SK-N-SH (cell line): ENCODE data around the gene UST.

Source experiments
- POLR2AphosphoS5 ChIP-seq: IDR thresholded peaks from 2 replicates; pipeline ENCODE4 v1.6.1; 2012; ENCODE audit warnings: low read depth, low read length
- RFX5 ChIP-seq: IDR thresholded peaks from 2 replicates; pipeline ENCODE4 v1.6.1; 2012; ENCODE audit warnings: mild to moderate bottlenecking, improper control_type of control experiment, low read length

DNA sequence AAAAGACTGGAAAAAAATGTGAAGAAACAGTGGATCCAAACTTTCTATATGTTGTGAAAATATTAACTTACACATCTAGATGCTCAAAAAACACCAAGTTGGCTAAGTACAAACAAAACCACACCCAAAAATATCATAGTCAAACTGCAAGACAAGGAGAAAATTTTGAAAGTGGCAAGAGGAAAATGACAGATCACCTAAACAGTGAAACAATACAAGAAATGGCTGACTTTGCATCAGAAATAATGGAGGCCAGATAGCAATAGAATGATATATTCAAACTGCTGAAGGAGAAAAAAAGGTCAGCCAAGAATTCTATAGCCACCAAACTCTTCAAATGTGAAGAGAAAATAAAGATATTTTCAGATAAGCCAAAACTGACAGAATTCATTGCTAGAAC lies 22.4 kb upstream of the UST start:
- TF ChIP-seq RFX5 (no peak), POLR2AphosphoS5 (no peak)
